Measurements from ENCODE around the gene SNX17.
"Not testable (repeated sequence)": the region's sequence is repeated elsewhere in the genome, so short reads cannot be mapped to it uniquely, and the experiment has no call there.

SNX17 gene

DNA sequence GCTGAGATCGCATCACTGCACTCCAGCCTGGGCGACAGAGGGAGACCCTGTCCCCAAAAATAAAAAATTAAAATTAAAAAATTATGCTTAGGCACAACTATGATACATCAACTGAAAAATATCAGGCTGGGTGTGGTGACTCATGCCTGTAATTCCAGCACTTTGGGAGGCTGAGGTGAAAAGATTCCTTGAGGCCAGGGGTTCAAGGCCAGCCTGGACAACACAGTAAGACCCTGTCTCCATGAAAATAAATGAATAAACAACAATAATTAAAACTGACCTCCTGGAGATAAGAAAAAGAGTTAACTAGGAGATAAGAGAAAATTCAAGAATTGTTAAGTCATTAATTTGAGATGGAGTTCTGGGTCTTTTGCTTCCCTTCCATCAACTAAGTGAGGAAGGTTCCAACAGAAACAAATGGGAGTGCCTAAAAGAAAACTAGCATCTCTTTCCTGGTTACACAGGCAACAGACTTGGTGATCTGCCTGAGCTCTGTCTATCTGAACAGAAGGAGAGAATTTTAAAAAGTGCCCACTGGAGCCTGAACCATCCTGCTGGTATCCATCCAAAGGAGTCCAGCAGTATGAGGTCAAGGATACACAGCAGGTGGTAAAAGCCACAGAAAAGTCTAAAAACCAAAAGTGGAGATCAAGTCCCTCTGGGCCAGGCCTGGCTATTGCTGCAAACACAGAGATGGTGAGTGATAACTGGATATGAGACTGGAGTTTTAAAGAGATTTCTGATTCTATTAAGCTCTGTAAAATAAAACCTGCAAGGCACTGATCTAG lies 30.1 kb downstream of the SNX17 start:
- DNase-seq, result no peak

DNA sequence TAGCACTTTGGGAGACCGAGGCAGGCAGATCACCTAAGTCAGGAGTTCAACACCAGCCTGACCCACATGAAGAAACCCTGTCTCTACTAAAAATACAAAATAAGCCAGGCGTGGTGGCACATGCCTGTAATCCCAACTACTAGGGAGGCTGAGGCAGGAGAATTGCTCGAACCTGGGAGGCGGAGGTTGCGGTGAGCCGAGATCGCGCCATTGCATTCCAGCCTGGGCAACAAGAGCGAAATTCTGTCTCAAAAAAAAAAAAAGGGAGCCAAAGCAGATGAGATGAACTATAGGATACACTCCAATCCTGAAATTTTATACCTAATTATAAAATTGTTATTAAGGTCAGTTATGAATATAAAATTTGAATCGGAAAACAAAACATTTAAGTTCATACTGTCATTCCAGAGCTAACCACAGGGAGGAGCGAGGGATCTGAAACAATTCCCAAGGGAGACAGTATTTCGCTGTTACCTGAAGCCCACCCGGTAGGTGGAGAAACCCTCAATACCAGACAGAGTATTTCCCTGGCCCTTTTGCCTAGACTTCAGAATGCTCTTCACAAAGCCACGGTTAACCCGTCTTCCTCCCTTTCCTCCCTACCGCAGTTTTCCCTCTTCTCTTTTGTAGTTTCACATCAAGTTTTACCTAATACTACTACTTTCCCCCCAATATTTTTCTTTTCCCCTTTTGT lies 37.5 kb downstream of the SNX17 start:
- DNase-seq, result no peak

DNA sequence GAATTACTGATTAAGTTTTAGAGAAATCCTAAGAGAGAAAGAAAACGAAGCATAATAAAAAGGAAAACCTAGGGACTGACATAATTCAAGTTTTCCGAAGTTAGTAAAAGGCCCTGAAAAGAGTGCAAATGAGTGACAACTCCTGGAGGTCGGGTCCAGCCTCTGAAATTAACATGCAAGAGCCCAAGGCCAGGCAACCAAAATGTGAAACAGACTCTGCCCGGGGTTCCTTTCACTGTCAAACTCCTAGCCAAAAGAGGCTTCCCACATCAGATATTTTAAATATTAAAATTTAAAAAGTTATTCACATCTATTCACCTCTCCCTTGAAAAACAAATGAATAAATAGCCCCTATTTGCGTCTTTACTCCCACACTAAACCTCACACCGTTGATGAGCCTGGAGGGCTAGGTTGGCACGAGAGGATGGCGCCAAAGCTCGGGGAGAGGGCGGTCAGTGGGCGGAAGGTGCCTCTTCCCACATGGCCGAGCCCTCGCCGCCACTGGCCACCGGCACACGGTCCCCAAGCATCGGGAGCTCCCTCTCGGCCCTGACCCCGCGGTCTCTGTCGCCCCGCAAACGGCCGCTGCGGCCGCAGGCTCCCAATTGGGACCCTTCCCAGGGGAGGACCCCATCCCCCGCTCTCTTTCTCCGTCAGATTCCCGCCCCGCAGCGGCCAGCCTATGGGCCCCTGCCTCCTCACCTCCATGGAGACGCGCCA lies 38.3 kb downstream of the SNX17 start:
- no peak for DNase-seq

- DNase-seq, result peak; percentile 93 to 96
Observed at GRCh38 chr2:27409321-27410073, 39.1 kb downstream of the SNX17 start, which contains the start of gene PPM1G. Gene PPM1G (minus strand): TSS chr2:27409591. CDS start chr2:27409422, 169 bp downstream.

DNA sequence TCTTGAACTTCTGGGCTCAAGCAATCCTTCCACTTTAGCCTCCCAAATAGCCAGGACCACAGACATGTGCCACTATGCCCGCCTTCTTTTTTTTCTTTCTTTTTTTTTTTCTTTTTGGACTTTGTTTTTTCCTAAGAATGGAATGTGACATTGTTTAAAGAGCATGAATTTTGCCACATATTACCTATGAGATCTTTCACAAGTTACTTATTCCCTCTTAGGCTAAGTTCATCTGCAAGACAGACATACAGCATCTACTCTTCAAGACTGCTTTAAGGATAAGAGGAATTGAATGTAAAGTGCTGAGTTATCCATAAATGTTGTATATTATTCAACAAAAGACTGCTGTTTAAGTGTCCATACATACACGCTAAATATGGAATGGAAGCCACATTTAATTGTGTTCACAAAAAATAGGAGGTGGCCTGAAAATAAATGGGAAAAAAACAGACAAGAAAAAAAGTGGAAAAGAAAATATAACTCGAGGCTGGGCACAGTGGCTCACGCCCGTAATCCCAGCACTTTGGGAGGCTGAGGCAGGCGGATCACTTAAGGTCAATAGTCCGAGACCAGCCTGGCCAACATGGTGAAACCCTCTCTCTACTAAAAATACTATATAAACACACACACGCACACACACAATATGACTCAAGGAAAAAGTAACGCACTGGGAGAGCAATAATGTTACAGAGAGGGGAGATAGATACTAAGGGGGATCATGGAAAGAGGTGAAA lies 42.2 kb downstream of the SNX17 start:
- DNase-seq, result no peak

DNA sequence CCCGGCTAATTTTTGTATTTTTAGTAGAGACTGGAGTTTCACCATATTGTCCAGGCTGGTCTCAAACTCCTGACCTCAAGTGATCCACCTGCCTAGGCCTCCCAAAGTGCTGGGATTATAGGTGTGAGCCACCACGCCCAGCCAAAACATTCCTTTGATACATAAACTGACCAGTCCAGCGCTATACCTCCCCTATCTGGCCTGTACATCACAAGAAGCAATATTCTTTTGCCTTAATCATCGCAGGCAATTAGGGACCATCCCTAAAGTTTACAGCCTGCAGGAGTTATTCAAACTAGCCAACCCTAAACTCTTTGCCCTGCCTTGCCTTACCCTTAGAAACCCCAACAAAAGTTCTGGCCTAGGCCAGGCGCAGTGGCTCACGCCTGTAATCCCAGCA lies 45.7 kb downstream of the SNX17 start:
- no peak for DNase-seq

GRCh38 chr2:27420996-27421395 lies 50.6 kb downstream of the SNX17 start:
- DNase-seq, result no peak

- DNase-seq, result no peak
Observed at GRCh38 chr2:27421660-27422250, 51.3 kb downstream of the SNX17 start.

DNA sequence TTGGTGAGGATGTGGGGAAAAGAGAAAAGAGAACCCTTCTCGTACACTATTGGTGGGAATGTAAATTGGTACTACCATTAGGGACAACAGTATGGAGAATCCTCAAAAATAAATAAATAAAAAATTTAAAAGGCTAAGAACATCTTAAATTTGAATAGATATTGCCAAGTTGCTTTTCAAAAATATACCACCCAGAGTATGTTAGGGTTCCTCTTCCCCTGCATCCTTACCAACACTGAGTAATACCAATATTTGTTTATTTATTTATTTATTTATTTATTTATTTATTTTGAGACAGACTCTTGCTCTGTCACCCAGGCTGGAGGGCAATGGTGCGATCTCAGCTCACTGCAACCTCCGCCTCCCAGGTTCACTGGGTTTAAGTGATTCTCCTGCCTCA lies 52.5 kb downstream of the SNX17 start:
- DNase-seq, result no peak

DNA sequence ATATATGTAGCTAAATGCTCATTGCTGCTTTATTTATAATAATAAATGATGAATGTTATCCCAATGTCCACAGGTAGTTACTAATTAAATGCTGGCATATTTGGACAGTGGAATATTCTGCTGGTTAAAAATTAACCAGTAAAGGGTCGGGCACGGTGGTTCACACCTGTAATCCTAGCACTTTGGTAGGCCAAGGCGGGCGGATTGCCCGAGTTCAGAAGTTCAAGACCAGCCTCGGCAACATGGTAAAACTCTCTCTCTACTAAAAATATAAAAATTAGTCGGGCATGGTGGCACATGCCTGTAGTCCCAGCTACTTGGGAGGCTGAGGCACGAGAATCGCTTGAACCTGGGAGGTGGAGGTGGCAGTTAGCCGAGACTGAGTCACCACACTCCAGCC lies 54.6 kb downstream of the SNX17 start:
- not testable (repeated sequence) for DNase-seq

All from CD4-positive, alpha-beta T cell treated with Interferon alpha-2 for 1 hour (primary cell).